ENCODE results near the gene CMTM6.

The CMTM6 gene

DNA sequence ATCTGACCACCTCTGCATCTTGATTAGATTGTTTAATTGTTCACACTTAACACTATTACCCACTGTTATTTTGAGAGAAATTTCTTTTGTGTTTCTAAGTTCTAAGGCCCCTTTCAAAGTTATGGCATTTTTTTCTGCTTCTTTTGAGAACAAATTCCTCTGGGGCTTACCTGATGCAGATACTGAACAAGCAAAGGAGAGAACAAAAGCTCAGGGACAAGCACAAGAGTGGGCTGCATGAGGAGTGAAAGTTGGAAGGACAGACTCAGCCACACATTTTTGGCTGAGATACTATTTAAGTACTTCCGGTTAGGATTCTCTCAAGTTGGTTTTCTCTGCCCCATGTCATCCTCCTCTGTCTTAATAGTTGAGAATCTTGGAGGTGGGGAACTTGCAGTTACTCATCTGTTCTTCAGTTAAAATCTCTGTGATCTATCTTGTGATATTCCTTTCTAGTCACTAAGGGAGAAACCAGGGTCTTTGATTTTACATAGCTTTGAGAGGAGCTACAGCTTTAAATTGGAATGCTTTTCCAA is 54.7 kb downstream of the CMTM6 start:
- Histone ChIP-seq H3K9me3 (ENCODE audit: insufficient read depth, low read depth, low read length) (no peaks in the 10 kb centered on the region), H3K4me2 (ENCODE audit: low read depth, low read length, poor library complexity, severe bottlenecking) (no peak overlapping the region), H3K36me3 (ENCODE audit: insufficient read depth, low read length) (peaks cover 23% of the 10 kb centered on the region; the same call in 1 of the 2 replicates), H3F3A (ENCODE audit: low read depth) (no peaks in the 10 kb centered on the region), H3K4me1 (ENCODE audit: insufficient read depth, low read length, poor library complexity, severe bottlenecking) (peaks cover 6% of the 10 kb centered on the region), H2AFZ (ENCODE audit: low read length) (no peak overlapping the region), H3K9me2 (replicated peaks; ENCODE audit: low read depth, low read length) (no peaks in the 10 kb centered on the region), H4K20me1 (ENCODE audit: insufficient read depth, low read length, poor library complexity, severe bottlenecking) (no peaks in the 10 kb centered on the region), H3K79me2 (ENCODE audit: insufficient read depth, low read length) (no peaks in the 10 kb centered on the region), H3K27me3 (ENCODE audit: insufficient read depth, low read length, poor library complexity, severe bottlenecking) (no peaks in the 10 kb centered on the region), H3K4me3 (ENCODE audit: low read length, poor library complexity, severe bottlenecking) (no peak overlapping the region), H3K9ac (ENCODE audit: low read depth, low read length, poor library complexity, severe bottlenecking) (no peak overlapping the region)
- TF ChIP-seq, protein P1, sequence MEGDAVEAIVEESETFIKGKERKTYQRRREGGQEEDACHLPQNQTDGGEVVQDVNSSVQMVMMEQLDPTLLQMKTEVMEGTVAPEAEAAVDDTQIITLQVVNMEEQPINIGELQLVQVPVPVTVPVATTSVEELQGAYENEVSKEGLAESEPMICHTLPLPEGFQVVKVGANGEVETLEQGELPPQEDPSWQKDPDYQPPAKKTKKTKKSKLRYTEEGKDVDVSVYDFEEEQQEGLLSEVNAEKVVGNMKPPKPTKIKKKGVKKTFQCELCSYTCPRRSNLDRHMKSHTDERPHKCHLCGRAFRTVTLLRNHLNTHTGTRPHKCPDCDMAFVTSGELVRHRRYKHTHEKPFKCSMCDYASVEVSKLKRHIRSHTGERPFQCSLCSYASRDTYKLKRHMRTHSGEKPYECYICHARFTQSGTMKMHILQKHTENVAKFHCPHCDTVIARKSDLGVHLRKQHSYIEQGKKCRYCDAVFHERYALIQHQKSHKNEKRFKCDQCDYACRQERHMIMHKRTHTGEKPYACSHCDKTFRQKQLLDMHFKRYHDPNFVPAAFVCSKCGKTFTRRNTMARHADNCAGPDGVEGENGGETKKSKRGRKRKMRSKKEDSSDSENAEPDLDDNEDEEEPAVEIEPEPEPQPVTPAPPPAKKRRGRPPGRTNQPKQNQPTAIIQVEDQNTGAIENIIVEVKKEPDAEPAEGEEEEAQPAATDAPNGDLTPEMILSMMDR (conservative IDR thresholded peaks at IDR 0.05; ENCODE audit: low read length) = no peak
- no peak for TF ChIP-seq EZH2phosphoT487 (IDR thresholded peaks at IDR 0.05; ENCODE audit: borderline replicate concordance)

DNA sequence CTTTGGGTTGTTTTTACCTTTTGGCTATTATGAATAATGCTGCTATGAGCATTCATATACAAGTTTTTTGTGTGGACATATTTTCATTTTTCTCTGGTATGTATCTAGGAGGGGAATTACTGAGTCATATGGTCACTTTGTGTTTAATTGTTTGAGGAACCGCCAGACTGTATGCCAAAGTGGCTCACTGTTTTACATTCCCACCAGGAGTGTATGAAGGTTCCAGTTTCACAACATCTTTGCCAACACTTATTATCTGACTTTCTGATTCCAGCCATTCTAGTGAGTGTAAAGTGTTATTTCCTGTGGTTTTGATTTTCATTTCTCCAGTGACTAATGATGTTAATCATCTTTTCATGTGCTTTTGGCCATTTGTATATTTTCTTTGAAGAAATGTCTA is 59.2 kb downstream of the CMTM6 start:
- TF ChIP-seq, protein P1 (conservative IDR thresholded peaks at IDR 0.05; ENCODE audit: low read length) = no peak
- no peak for TF ChIP-seq EZH2phosphoT487 (IDR thresholded peaks at IDR 0.05; ENCODE audit: borderline replicate concordance)
- Histone ChIP-seq H3K9ac (ENCODE audit: low read depth, low read length, poor library complexity, severe bottlenecking) (no peak overlapping the region), H3K4me3 (ENCODE audit: low read length, poor library complexity, severe bottlenecking) (no peak overlapping the region), H3K36me3 (ENCODE audit: insufficient read depth, low read length) (peaks cover 7% of the 10 kb centered on the region; the same call in 1 of the 2 replicates), H3K79me2 (ENCODE audit: insufficient read depth, low read length) (no peaks in the 10 kb centered on the region; the same call in 1 of the 2 replicates), H3K9me2 (replicated peaks; ENCODE audit: low read depth, low read length) (no peaks in the 10 kb centered on the region), H3K4me2 (ENCODE audit: low read depth, low read length, poor library complexity, severe bottlenecking) (no peak overlapping the region), H3K4me1 (ENCODE audit: insufficient read depth, low read length, poor library complexity, severe bottlenecking) (peaks cover 6% of the 10 kb centered on the region), H3K27me3 (ENCODE audit: insufficient read depth, low read length, poor library complexity, severe bottlenecking) (no peaks in the 10 kb centered on the region), H3K9me3 (ENCODE audit: insufficient read depth, low read depth, low read length) (no peaks in the 10 kb centered on the region), H3F3A (ENCODE audit: low read depth) (no peaks in the 10 kb centered on the region), H2AFZ (ENCODE audit: low read length) (no peak overlapping the region), H4K20me1 (ENCODE audit: insufficient read depth, low read length, poor library complexity, severe bottlenecking) (no peaks in the 10 kb centered on the region)

DNA sequence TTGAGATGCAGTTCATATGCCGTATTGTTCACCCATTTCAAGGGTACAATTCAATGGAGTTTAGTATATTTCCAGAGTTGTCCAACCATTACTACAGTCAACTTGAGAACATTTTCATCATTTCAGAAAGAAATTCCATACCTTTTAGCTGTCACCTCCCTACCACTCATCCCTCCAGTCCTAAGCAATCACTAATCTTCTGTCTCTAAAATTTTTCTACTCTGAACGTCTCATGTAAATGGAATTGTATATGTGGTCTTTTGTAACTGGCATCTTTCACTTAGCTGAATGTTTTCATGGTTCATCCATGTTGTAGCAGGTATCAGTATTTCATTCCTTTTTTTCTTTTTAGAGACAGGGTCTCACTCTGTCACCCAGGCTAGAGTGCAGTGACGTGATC is 59.9 kb downstream of the CMTM6 start:
- peaks cover 7% of the 10 kb centered on the region; the same call in 1 of the 2 replicates for H3K36me3 ChIP-seq (ENCODE audit: insufficient read depth, low read length)
- H3K4me2 ChIP-seq (ENCODE audit: low read depth, low read length, poor library complexity, severe bottlenecking) = no peak overlapping the region
- H3K27me3 ChIP-seq (ENCODE audit: insufficient read depth, low read length, poor library complexity, severe bottlenecking) = no peaks in the 10 kb centered on the region
- H3K4me1 ChIP-seq (ENCODE audit: insufficient read depth, low read length, poor library complexity, severe bottlenecking) = peaks cover 6% of the 10 kb centered on the region
- H4K20me1 ChIP-seq (ENCODE audit: insufficient read depth, low read length, poor library complexity, severe bottlenecking) = no peaks in the 10 kb centered on the region
- H3K79me2 ChIP-seq (ENCODE audit: insufficient read depth, low read length) = no peaks in the 10 kb centered on the region; the same call in 1 of the 2 replicates
- H3F3A ChIP-seq (ENCODE audit: low read depth) = no peaks in the 10 kb centered on the region
- H2AFZ ChIP-seq (ENCODE audit: low read length) = no peak overlapping the region
- H3K9me2 ChIP-seq (replicated peaks; ENCODE audit: low read depth, low read length) = no peaks in the 10 kb centered on the region
- TF ChIP-seq, protein P1 (conservative IDR thresholded peaks at IDR 0.05; ENCODE audit: low read length) = no peak
- H3K4me3 ChIP-seq (ENCODE audit: low read length, poor library complexity, severe bottlenecking) = no peak overlapping the region
- no peaks in the 10 kb centered on the region for H3K9me3 ChIP-seq (ENCODE audit: insufficient read depth, low read depth, low read length)
- H3K9ac ChIP-seq (ENCODE audit: low read depth, low read length, poor library complexity, severe bottlenecking) = no peak overlapping the region
